ENCODE data around the gene CDC42BPG. TPM values are rescaled to one million over a fixed set of nuclear protein-coding genes. Genes with fewer than 3 reads are reported as not detected.
A peak's percentile ranks its signal among the peaks of the same experiment; 100 is the strongest.

The CDC42BPG gene
- total and polyA plus RNA-seq, 9 of the 15 experiments (the other 6 are each of a cell fraction or from before 2014, with no cell fraction given) = 0.04 to 8.8 (median 2.1) TPM

DNA sequence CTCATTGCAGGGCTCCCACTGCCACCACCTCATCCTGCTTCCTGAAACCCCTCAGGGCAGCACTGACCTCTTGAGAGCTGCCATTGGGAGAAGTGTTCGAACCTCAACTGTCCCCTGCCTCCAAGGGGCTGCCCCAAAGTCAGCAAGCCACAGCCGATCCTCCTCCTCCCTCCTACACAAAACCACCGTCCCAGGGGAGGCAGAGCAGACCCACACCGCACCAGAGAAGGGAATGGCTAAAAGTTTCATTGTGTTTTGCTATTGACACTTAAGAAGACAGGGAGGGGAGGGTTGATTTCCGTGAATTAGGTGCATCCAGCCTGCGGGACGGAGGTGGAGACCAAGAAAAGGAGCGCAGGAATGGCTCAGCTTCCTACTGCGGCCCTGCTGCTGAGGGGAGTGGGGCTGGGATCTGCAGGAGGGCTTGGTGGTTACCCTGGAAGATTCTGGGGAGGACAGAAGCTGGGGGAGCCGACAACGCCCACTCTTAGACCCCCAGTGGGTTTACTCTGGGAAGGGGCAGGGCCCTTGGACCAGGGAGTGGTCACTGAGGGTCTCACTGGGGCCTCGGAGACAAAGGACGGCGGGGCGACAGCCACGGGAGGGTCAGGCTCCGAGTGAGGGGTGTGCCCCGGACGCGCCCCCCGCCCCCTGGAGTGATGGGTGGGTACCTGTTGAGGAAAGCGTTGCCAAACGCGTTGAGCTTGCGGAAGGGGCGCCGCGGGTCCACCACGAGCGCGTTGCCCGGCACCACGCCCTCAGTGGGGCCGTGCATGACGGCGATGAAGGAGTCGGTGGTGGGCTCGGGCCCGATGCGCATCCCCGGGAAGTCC is 33.2 kb upstream of the CDC42BPG start (continued):
- 0 out of 2 replicates have a peak, but pooled peaks have one; percentile 86 for TF ChIP-seq ATF6 (CRISPR knock-in tag; IDR thresholded peaks at IDR 0.05)
- TF ChIP-seq FOXA3 (CRISPR knock-in tag; conservative IDR thresholded peaks at IDR 0.05 in 1 of 2, IDR thresholded peaks at IDR 0.05 in 1 of 2) = peak in 1 of 2 experiments; percentile 6; a peak in 1 of 4 replicates
- TF ChIP-seq KAT7 (CRISPR knock-in tag; IDR thresholded peaks at IDR 0.05; ENCODE audit: borderline replicate concordance) = peak; percentile 81; the same call in 1 of the 2 replicates
- TF ChIP-seq ZNF121 (CRISPR knock-in tag; conservative IDR thresholded peaks at IDR 0.05) = 0 out of 2 replicates have a peak, but pooled peaks have one; percentile 5
- peak; percentile 15; the same call in 1 of the 2 replicates for TF ChIP-seq IRF2 (CRISPR knock-in tag; IDR thresholded peaks at IDR 0.05)
- TF ChIP-seq ELF2 (CRISPR knock-in tag; IDR thresholded peaks at IDR 0.05) = peak; percentile 32; the same call in 1 of the 2 replicates
- peak; percentile 87 for TF ChIP-seq ZNF263 (CRISPR knock-in tag; IDR thresholded peaks at IDR 0.05; ENCODE audit: borderline replicate concordance)
- no peak for TF ChIP-seq FOXM1 (IDR thresholded peaks at IDR 0.05; ENCODE audit: low read depth)
- 0 out of 2 replicates have a peak, but pooled peaks have one; percentile 43 for TF ChIP-seq FOXM1 (CRISPR knock-in tag; IDR thresholded peaks at IDR 0.05; ENCODE audit: low read depth)
- TF ChIP-seq SIN3A (IDR thresholded peaks at IDR 0.05; ENCODE audit: borderline replicate concordance in 2 of 2, control insufficient read depth in 1 of 2, low read depth in 2 of 2, low read length in 2 of 2) = peak in 1 of 2 experiments; percentile 5; a peak in 1 of 4 replicates
- TF ChIP-seq UBTF (IDR thresholded peaks at IDR 0.05; ENCODE audit: borderline replicate concordance in 1 of 2, low read depth in 2 of 2, low read length in 2 of 2) = peak in 1 of 2 experiments; percentile 28; a peak in 1 of 4 replicates
- peak; percentile 68; the same call in 1 of the 2 replicates for TF ChIP-seq ZNF12 (CRISPR knock-in tag; IDR thresholded peaks at IDR 0.05)
- no peak for TF ChIP-seq SIX5 (IDR thresholded peaks at IDR 0.05; ENCODE audit: borderline replicate concordance in 1 of 2, insufficient read depth in 1 of 2, low read depth in 1 of 2, low read length in 2 of 2)
- TF ChIP-seq NR2C2 (CRISPR knock-in tag; IDR thresholded peaks at IDR 0.05) = 0 out of 2 replicates have a peak, but pooled peaks have one; percentile 5
- no peak for TF ChIP-seq NR2C2 (tag; IDR thresholded peaks at IDR 0.05)

Measured in K562 (cell line).